Neural cell (in vitro differentiated cells): ENCODE results near the gene CPNE5.

Experiments used
- CTCF ChIP-seq: fragments of 450-650 bp; IDR thresholded peaks from 2 replicates; pipeline ENCODE4 v1.5.1; 2014; ENCODE audit warnings: antibody characterized with exemption, mild to moderate bottlenecking, moderate library complexity; ENCODE audit not compliant: poor library complexity, severe bottlenecking
- EP300 ChIP-seq: fragments of 450-650 bp; conservative IDR thresholded peaks from 2 replicates; pipeline ENCODE4 v1.6.1; 2014; ENCODE audit warnings: antibody characterized with exemption, mild to moderate bottlenecking, moderate library complexity; ENCODE audit not compliant: poor library complexity, severe bottlenecking
- EZH2 ChIP-seq: fragments of 200-600, 300-800 bp; shearing (Covaris generic), sonication (generic); IDR thresholded peaks from 2 replicates; pipeline ENCODE4 v1.6.1; 2014; ENCODE audit warnings: antibody characterized with exemption, low read length, borderline replicate concordance, mild to moderate bottlenecking; ENCODE audit not compliant: insufficient read depth, poor library complexity, severe bottlenecking
- MXI1 ChIP-seq: fragments of 450-650 bp; conservative IDR thresholded peaks from 2 replicates; pipeline ENCODE4 v1.6.1; 2014; ENCODE audit warnings: antibody characterized with exemption, mild to moderate bottlenecking; ENCODE audit not compliant: poor library complexity, severe bottlenecking
- POLR2AphosphoS5 ChIP-seq: IDR thresholded peaks from 2 replicates; pipeline ENCODE4 v1.6.1; 2012
- RAD21 ChIP-seq: fragments of 450-650 bp; conservative IDR thresholded peaks from 2 replicates; pipeline ENCODE4 v1.6.1; 2014; ENCODE audit warnings: antibody characterized with exemption, mild to moderate bottlenecking, moderate library complexity
- REST ChIP-seq: IDR thresholded peaks from 2 replicates; pipeline ENCODE4 v1.6.1; 2012; ENCODE audit warnings: borderline replicate concordance

- no peak for TF ChIP-seq POLR2AphosphoS5
- no peak for TF ChIP-seq CTCF
- no peak for TF ChIP-seq EP300
- no peak for TF ChIP-seq RAD21
- no peak for TF ChIP-seq MXI1
- TF ChIP-seq EZH2 = no peak
- no peak for TF ChIP-seq REST
These were observed 82.5 kb downstream of the CPNE5 start for GRCh38 chr6:36756786-36757185.
